Endometrium (tissue), 2 donors: Measurements from ENCODE around the gene SKAP2.

Experiments used
- FAIRE-seq: peaks from 2 replicates; lab custom pipeline; 2012; peaks lifted over from hg19 to GRCh38; lab: Jason Lieb, UNC
- donor health status: control.
- donor health status: control.

The SKAP2 gene

GRCh38 chr7:26759108-26759507 lies 105.3 kb downstream of the SKAP2 start:
- no peak for FAIRE-seq

- no peak for FAIRE-seq
Measured at GRCh38 chr7:26743205-26743604, 121.2 kb downstream of the SKAP2 start.

GRCh38 chr7:26735976-26736600 lies 128.3 kb downstream of the SKAP2 start:
- no peak for FAIRE-seq

- FAIRE-seq, result no peak
Measured at GRCh38 chr7:26729150-26729775, 135.1 kb downstream of the SKAP2 start.

GRCh38 chr7:26726051-26726450 lies 138.3 kb downstream of the SKAP2 start:
- no peak for FAIRE-seq

- no peak for FAIRE-seq
Measured at GRCh38 chr7:26724795-26725194, 139.6 kb downstream of the SKAP2 start.

GRCh38 chr7:26723129-26723528 lies 141.3 kb downstream of the SKAP2 start:
- FAIRE-seq, result no peak

GRCh38 chr7:26721450-26721849 lies 142.9 kb downstream of the SKAP2 start:
- no peak for FAIRE-seq

- FAIRE-seq, result no peak
Measured at GRCh38 chr7:26718063-26718462, 146.3 kb downstream of the SKAP2 start.

GRCh38 chr7:26714438-26714837 lies 150.0 kb downstream of the SKAP2 start:
- no peak for FAIRE-seq

GRCh38 chr7:26714006-26714405 lies 150.4 kb downstream of the SKAP2 start:
- FAIRE-seq, result no peak

GRCh38 chr7:26709210-26709990 lies 155.0 kb downstream of the SKAP2 start:
- no peak for FAIRE-seq

- FAIRE-seq, result no peak
Measured at GRCh38 chr7:26705567-26705966, 158.8 kb downstream of the SKAP2 start.

- no peak for FAIRE-seq
Measured at GRCh38 chr7:26704786-26705185, 159.6 kb downstream of the SKAP2 start.

GRCh38 chr7:26704036-26704435 lies 160.4 kb downstream of the SKAP2 start:
- FAIRE-seq, result no peak

- no peak for FAIRE-seq
Measured at GRCh38 chr7:26700893-26701292, 163.5 kb downstream of the SKAP2 start.

- no peak for FAIRE-seq
Measured at GRCh38 chr7:26700386-26700785, 164.0 kb downstream of the SKAP2 start.

- FAIRE-seq, result no peak
Measured at GRCh38 chr7:26699766-26700165, 164.6 kb downstream of the SKAP2 start.

- no peak for FAIRE-seq
Measured at GRCh38 chr7:26698806-26699205, 165.6 kb downstream of the SKAP2 start.

GRCh38 chr7:26698194-26698593 lies 166.2 kb downstream of the SKAP2 start:
- no peak for FAIRE-seq

- no peak for FAIRE-seq
Measured at GRCh38 chr7:26696978-26697377, 167.4 kb downstream of the SKAP2 start.

- no peak for FAIRE-seq
Measured at GRCh38 chr7:26696161-26696560, 168.2 kb downstream of the SKAP2 start.

- FAIRE-seq, result no peak
Measured at GRCh38 chr7:26694713-26695112, 169.7 kb downstream of the SKAP2 start.
